Endometrium (tissue), 2 donors: ENCODE results near the gene IL31RA.

Experiments
- FAIRE-seq: peaks from 2 replicates; lab custom pipeline; 2012; peaks lifted over from hg19 to GRCh38; lab: Jason Lieb, UNC
- donor health status: control.
- donor health status: control.

The IL31RA gene

GRCh38 chr5:55860288-55860687 is 9.1 kb downstream of the IL31RA start:
- no peak for FAIRE-seq

GRCh38 chr5:55860709-55861108 is 9.6 kb downstream of the IL31RA start:
- no peak for FAIRE-seq

- no peak for FAIRE-seq
Observed at GRCh38 chr5:55864606-55865541, 13.7 kb downstream of the IL31RA start.

- FAIRE-seq, result no peak
Observed at GRCh38 chr5:55865831-55866230, 14.7 kb downstream of the IL31RA start.

- FAIRE-seq, result no peak
Observed at GRCh38 chr5:55866485-55866884, 15.3 kb downstream of the IL31RA start.

GRCh38 chr5:55866934-55867333 is 15.8 kb downstream of the IL31RA start:
- FAIRE-seq, result no peak

GRCh38 chr5:55868846-55869245 is 17.7 kb downstream of the IL31RA start:
- FAIRE-seq, result no peak

- FAIRE-seq, result no peak
Observed at GRCh38 chr5:55869847-55870246, 18.7 kb downstream of the IL31RA start.

- no peak for FAIRE-seq
Observed at GRCh38 chr5:55873234-55873633, 22.1 kb downstream of the IL31RA start.

GRCh38 chr5:55877655-55878054 is 26.5 kb downstream of the IL31RA start:
- no peak for FAIRE-seq

- no peak for FAIRE-seq
Observed at GRCh38 chr5:55880453-55880852, 29.3 kb downstream of the IL31RA start.

- no peak for FAIRE-seq
Observed at GRCh38 chr5:55885359-55885758, 34.2 kb downstream of the IL31RA start.

GRCh38 chr5:55888205-55888604 is 37.0 kb downstream of the IL31RA start:
- FAIRE-seq, result no peak

GRCh38 chr5:55892479-55892878 is 41.3 kb downstream of the IL31RA start:
- no peak for FAIRE-seq

GRCh38 chr5:55894135-55894534 is 43.0 kb downstream of the IL31RA start:
- FAIRE-seq, result no peak

GRCh38 chr5:55895346-55895745 is 44.2 kb downstream of the IL31RA start:
- no peak for FAIRE-seq

- no peak for FAIRE-seq
Observed at GRCh38 chr5:55896238-55896637, 45.1 kb downstream of the IL31RA start.

GRCh38 chr5:55896663-55897062 is 45.5 kb downstream of the IL31RA start:
- no peak for FAIRE-seq

GRCh38 chr5:55897206-55897894 is 46.2 kb downstream of the IL31RA start:
- no peak for FAIRE-seq

- no peak for FAIRE-seq
Observed at GRCh38 chr5:55897905-55898304, 46.7 kb downstream of the IL31RA start.

GRCh38 chr5:55899344-55899743 is 48.2 kb downstream of the IL31RA start:
- no peak for FAIRE-seq

- no peak for FAIRE-seq
Observed at GRCh38 chr5:55900068-55900467, 48.9 kb downstream of the IL31RA start.

GRCh38 chr5:55900776-55901175 is 49.6 kb downstream of the IL31RA start:
- FAIRE-seq, result no peak
